SK-N-SH treated with all-trans-retinoic acid at 6 μM for 48 hours (cell line): ENCODE results near the gene FREY1.

Source experiments
- ATAC-seq: fragments of 200-7000 bp; cut with Tn5 transposase; 3 replicates; pipeline ENCODE4 v1.9.1; 2020; ENCODE audit warnings: mild to moderate bottlenecking, moderate library complexity
- CSDC2 ChIP-seq: fragments of 250-450 bp; sonication (Bioruptor Pico); IDR thresholded peaks from 2 replicates; pipeline ENCODE4 v1.5.0; 2020; ENCODE audit warnings: mild to moderate bottlenecking, moderate library complexity
- GLIS3 ChIP-seq: fragments of 250-450 bp; sonication (Bioruptor Pico); IDR thresholded peaks from 2 replicates; pipeline ENCODE4 v1.5.0; 2020; ENCODE audit warnings: mild to moderate bottlenecking, moderate library complexity
- ISL1 ChIP-seq: fragments of 250-450 bp; sonication (Bioruptor Pico); IDR thresholded peaks from 2 replicates; pipeline ENCODE4 v2.1.2; 2022; ENCODE audit warnings: mild to moderate bottlenecking, moderate library complexity
- OSR1 ChIP-seq: fragments of 250-450 bp; sonication (Bioruptor Pico); IDR thresholded peaks from 2 replicates; pipeline ENCODE4 v1.8.0; 2022; ENCODE audit warnings: moderate library complexity, mild to moderate bottlenecking, inconsistent platforms
- PATZ1 ChIP-seq: fragments of 250-450 bp; sonication (Bioruptor Pico); IDR thresholded peaks from 2 replicates; pipeline ENCODE4 v1.8.0; 2020; ENCODE audit warnings: mild to moderate bottlenecking, moderate library complexity, borderline replicate concordance
- POU6F1 ChIP-seq: fragments of 250-450 bp; sonication (Bioruptor Pico); IDR thresholded peaks from 2 replicates; pipeline ENCODE4 v1.8.0; 2021; ENCODE audit warnings: low read depth, mild to moderate bottlenecking, moderate library complexity, borderline replicate concordance
- TCF4 ChIP-seq: fragments of 250-450 bp; sonication (Bioruptor Pico); IDR thresholded peaks from 2 replicates; pipeline ENCODE4 v1.8.0; 2021; ENCODE audit warnings: mild to moderate bottlenecking, moderate library complexity, borderline replicate concordance
- TOX ChIP-seq: fragments of 250-450 bp; sonication (Bioruptor Pico); IDR thresholded peaks from 2 replicates; pipeline ENCODE4 v1.8.0; 2021; ENCODE audit warnings: mild to moderate bottlenecking, moderate library complexity, borderline replicate concordance
- TSHZ2 ChIP-seq: fragments of 250-450 bp; sonication (Bioruptor Pico); IDR thresholded peaks from 2 replicates; pipeline ENCODE4 v1.5.0; 2020; ENCODE audit warnings: mild to moderate bottlenecking, moderate library complexity
- ZC3H10 ChIP-seq: fragments of 250-450 bp; sonication (Bioruptor Pico); IDR thresholded peaks from 2 replicates; pipeline ENCODE4 v1.5.1; 2021; ENCODE audit warnings: mild to moderate bottlenecking, moderate library complexity
- ZFP3 ChIP-seq: fragments of 250-450 bp; sonication (Bioruptor Pico); IDR thresholded peaks from 2 replicates; pipeline ENCODE4 v1.5.0; 2020; ENCODE audit warnings: mild to moderate bottlenecking, moderate library complexity
- ZFP30 ChIP-seq: fragments of 450-650 bp; formaldehyde crosslinking; IDR thresholded peaks from 2 replicates; pipeline ENCODE4 v1.5.0; 2022; ENCODE audit warnings: mild to moderate bottlenecking, moderate library complexity
- ZNF565 ChIP-seq: fragments of 450-650 bp; formaldehyde crosslinking; conservative IDR thresholded peaks from 2 replicates; pipeline ENCODE4 v1.5.0; 2020; ENCODE audit warnings: low read depth, mild to moderate bottlenecking, moderate library complexity
- ZNF70 ChIP-seq: fragments of 450-650 bp; formaldehyde crosslinking; IDR thresholded peaks from 2 replicates; pipeline ENCODE4 v1.5.0; 2020; ENCODE audit warnings: mild to moderate bottlenecking, moderate library complexity
- ZNF8 ChIP-seq: fragments of 450-650 bp; formaldehyde crosslinking; IDR thresholded peaks from 2 replicates; pipeline ENCODE4 v1.5.0; 2020; ENCODE audit warnings: mild to moderate bottlenecking, moderate library complexity
- TF ChIP-seq, protein P1 (sequence below): fragments of 250-450 bp; sonication (Bioruptor Pico); IDR thresholded peaks from 2 replicates; pipeline ENCODE4 v1.5.1; 2021; ENCODE audit warnings: mild to moderate bottlenecking, moderate library complexity

FREY1 gene

GRCh38 chr11:45899448-45900174 is 7.5 kb downstream of the FREY1 start:
- TF ChIP-seq TSHZ2 (peak; percentile 34; the same call in 1 of the 2 replicates), ZFP30 (CRISPR knock-in tag) (no peak)
- ATAC-seq, result peak; percentile 83

GRCh38 chr11:45899086-45899447 is 8.0 kb downstream of the FREY1 start:
- TF ChIP-seq ISL1 (CRISPR knock-in tag) (no peak), CSDC2 (CRISPR knock-in tag) (no peak), PATZ1 (no peak), ZNF70 (CRISPR knock-in tag) (no peak), OSR1 (CRISPR knock-in tag) (no peak), ZFP30 (CRISPR knock-in tag) (no peak), TSHZ2 (no peak), POU6F1 (CRISPR knock-in tag) (no peak), ZC3H10 (CRISPR knock-in tag) (no peak), ZFP3 (CRISPR knock-in tag) (no peak), TCF4 (no peak)
- TF ChIP-seq, protein P1, sequence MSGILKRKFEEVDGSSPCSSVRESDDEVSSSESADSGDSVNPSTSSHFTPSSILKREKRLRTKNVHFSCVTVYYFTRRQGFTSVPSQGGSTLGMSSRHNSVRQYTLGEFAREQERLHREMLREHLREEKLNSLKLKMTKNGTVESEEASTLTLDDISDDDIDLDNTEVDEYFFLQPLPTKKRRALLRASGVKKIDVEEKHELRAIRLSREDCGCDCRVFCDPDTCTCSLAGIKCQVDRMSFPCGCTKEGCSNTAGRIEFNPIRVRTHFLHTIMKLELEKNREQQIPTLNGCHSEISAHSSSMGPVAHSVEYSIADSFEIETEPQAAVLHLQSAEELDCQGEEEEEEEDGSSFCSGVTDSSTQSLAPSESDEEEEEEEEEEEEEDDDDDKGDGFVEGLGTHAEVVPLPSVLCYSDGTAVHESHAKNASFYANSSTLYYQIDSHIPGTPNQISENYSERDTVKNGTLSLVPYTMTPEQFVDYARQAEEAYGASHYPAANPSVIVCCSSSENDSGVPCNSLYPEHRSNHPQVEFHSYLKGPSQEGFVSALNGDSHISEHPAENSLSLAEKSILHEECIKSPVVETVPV (CRISPR knock-in tag), result no peak
- TF ChIP-seq, all 23 proteins: peak for 0

GRCh38 chr11:45897556-45897955 is 9.5 kb downstream of the FREY1 start:
- ATAC-seq, result no peak

More at GRCh38 chr11:45899086-45899447, 8.0 kb downstream of the FREY1 start:
- ATAC-seq, result no peak

More at GRCh38 chr11:45897556-45897955, 9.5 kb downstream of the FREY1 start:
- no peak for TF ChIP-seq GLIS3 (CRISPR knock-in tag)
- no peak for TF ChIP-seq OSR1 (CRISPR knock-in tag)
- TF ChIP-seq POU6F1 (CRISPR knock-in tag), result no peak
- no peak for TF ChIP-seq ZNF70 (CRISPR knock-in tag)
- TF ChIP-seq ZNF8 (CRISPR knock-in tag), result no peak
- TF ChIP-seq, protein P1 (CRISPR knock-in tag), result no peak
- no peak for TF ChIP-seq CSDC2 (CRISPR knock-in tag)
- TF ChIP-seq ISL1 (CRISPR knock-in tag), result no peak
- TF ChIP-seq ZFP3 (CRISPR knock-in tag), result no peak
- TF ChIP-seq TOX, result no peak
- no peak for TF ChIP-seq TCF4
- no peak for TF ChIP-seq ZFP30 (CRISPR knock-in tag)
- no peak for TF ChIP-seq ZNF565
